SK-N-MC (cell line): ENCODE data around the gene WDR45.

Source experiments
- DNase-seq: peaks from one replicate; pipeline ENCODE4 v3.0.0-alpha.2; 2011; ENCODE audit warnings: low read depth, low spot score
- H3K27ac ChIP-seq: fragments of 200-600 bp; sonication (generic); 2 replicates; pipeline ENCODE4 v1.5.1; 2016; ENCODE audit warnings: mixed run types
- H3K36me3 ChIP-seq: fragments of 200-600 bp; sonication (generic); 2 replicates; pipeline ENCODE4 v1.6.1; 2017; ENCODE audit warnings: antibody characterized with exemption, low read length, mixed read lengths; ENCODE audit not compliant: insufficient read depth
- H3K4me3 ChIP-seq: fragments of 200-600 bp; sonication (generic); 2 replicates; pipeline ENCODE4 v1.5.1; 2016
- H3K9ac ChIP-seq: fragments of 200-600 bp; sonication (generic); 2 replicates; pipeline ENCODE4 v1.8.0; 2017; ENCODE audit warnings: mixed run types, mixed read lengths; ENCODE audit not compliant: insufficient read length
- H3K9me3 ChIP-seq: fragments of 200-600 bp; sonication (generic); 2 replicates; pipeline ENCODE4 v1.6.1; 2017; ENCODE audit warnings: low read depth, mild to moderate bottlenecking, antibody characterized with exemption, low read length, moderate library complexity, mixed read lengths
- EZH2 ChIP-seq: fragments of 200-600 bp; sonication (generic); IDR thresholded peaks from one replicate; pipeline ENCODE4 v1.6.1; 2017; ENCODE audit warnings: antibody characterized with exemption
- FOXP2 ChIP-seq: optimal IDR thresholded peaks from 2 replicates; pipeline ENCODE3; 2011; ENCODE audit warnings: mild to moderate bottlenecking, moderate library complexity; ENCODE audit not compliant: insufficient read depth; ENCODE audit errors: extremely low read length, control extremely low read depth
- POLR2AphosphoS5 ChIP-seq: IDR thresholded peaks from 2 replicates; pipeline ENCODE4 v1.6.1; 2012; ENCODE audit warnings: mild to moderate bottlenecking, low read depth, low read length, borderline replicate concordance

Gene WDR45

GRCh38 chrX:49096419-49096818, 16.7 kb upstream of the WDR45 start:
- H3K27ac ChIP-seq, result no peak overlapping the region
- no peak overlapping the region for H3K4me3 ChIP-seq
- TF ChIP-seq FOXP2 (no peak), EZH2 (no peak), POLR2AphosphoS5 (no peak)
- no peak overlapping the region for H3K9ac ChIP-seq
- no peaks in the 10 kb centered on the region for H3K9me3 ChIP-seq
- DNase-seq, result no peak
- H3K36me3 ChIP-seq, result no peaks in the 10 kb centered on the region

- no peak for TF ChIP-seq EZH2
- no peak for TF ChIP-seq FOXP2
- TF ChIP-seq POLR2AphosphoS5, result no peak
- H3K4me3 ChIP-seq, result no peak overlapping the region
- no peaks in the 10 kb centered on the region for H3K36me3 ChIP-seq
- no peak for DNase-seq
- H3K27ac ChIP-seq, result no peak overlapping the region
- no peak overlapping the region for H3K9ac ChIP-seq
- H3K9me3 ChIP-seq, result no peaks in the 10 kb centered on the region
Observed at GRCh38 chrX:49089553-49089952, 9.9 kb upstream of the WDR45 start.

GRCh38 chrX:49082271-49082871, 2.7 kb upstream of the WDR45 start:
- DNase-seq, result no peak
- H3K9ac ChIP-seq, result no peak overlapping the region
- H3K9me3 ChIP-seq, result no peaks in the 10 kb centered on the region
- H3K4me3 ChIP-seq, result no peak overlapping the region
- H3K27ac ChIP-seq, result no peak overlapping the region
- no peaks in the 10 kb centered on the region for H3K36me3 ChIP-seq
- TF ChIP-seq EZH2 (no peak), POLR2AphosphoS5 (no peak), FOXP2 (no peak)

- Histone ChIP-seq H3K4me3 (no peak overlapping the region), H3K36me3 (no peaks in the 10 kb centered on the region), H3K9ac (no peak overlapping the region), H3K9me3 (no peaks in the 10 kb centered on the region), H3K27ac (no peak overlapping the region)
- TF ChIP-seq EZH2, result no peak
- TF ChIP-seq FOXP2, result no peak
- TF ChIP-seq POLR2AphosphoS5, result no peak
- no peak for DNase-seq
Observed at GRCh38 chrX:49077941-49078340, 1.7 kb downstream of the WDR45 start.

GRCh38 chrX:49075347-49075746, 4.3 kb downstream of the WDR45 start:
- DNase-seq, result no peak
- H3K27ac ChIP-seq, result no peak overlapping the region
- H3K9ac ChIP-seq, result no peak overlapping the region
- H3K36me3 ChIP-seq, result no peaks in the 10 kb centered on the region
- H3K4me3 ChIP-seq, result no peak overlapping the region
- TF ChIP-seq POLR2AphosphoS5 (no peak), EZH2 (no peak), FOXP2 (no peak)
- H3K9me3 ChIP-seq, result no peaks in the 10 kb centered on the region

GRCh38 chrX:49073601-49074575, 5.8 kb downstream of the WDR45 start, which contains the start of gene PRAF2:
Gene PRAF2, minus strand, starts transcription at chrX:49074002. Its CDS starts 15 bp downstream, at chrX:49073987.
- H3K4me3 ChIP-seq, result peak within 1 kb of the TSS; percentile 82
- H3K9me3 ChIP-seq, result no peaks in the 10 kb centered on the region
- TF ChIP-seq POLR2AphosphoS5 (peak; percentile 53; the same call in 1 of the 2 replicates), EZH2 (no peak), FOXP2 (no peak)
- no peaks in the 10 kb centered on the region for H3K36me3 ChIP-seq
- DNase-seq, result peak; percentile 34
- no peak within 1 kb of the TSS for H3K27ac ChIP-seq
- H3K9ac ChIP-seq, result peak within 1 kb of the TSS; percentile 41

GRCh38 chrX:49072712-49073095, 7.0 kb downstream of the WDR45 start:
- no peak overlapping the region for H3K27ac ChIP-seq
- no peaks in the 10 kb centered on the region for H3K36me3 ChIP-seq
- peak overlapping the region; percentile 82; the same call in 1 of the 2 replicates for H3K4me3 ChIP-seq
- no peak for DNase-seq
- TF ChIP-seq POLR2AphosphoS5 (no peak), EZH2 (no peak), FOXP2 (no peak)
- H3K9ac ChIP-seq, result no peak overlapping the region
- H3K9me3 ChIP-seq, result no peaks in the 10 kb centered on the region
